Measurements from ENCODE around the gene GIMAP4. TPM values are rescaled to one million over a fixed set of nuclear protein-coding genes. Genes with fewer than 3 reads are reported as not detected.
A peak's percentile ranks its signal among the peaks of the same experiment; 100 is the strongest.
"Not testable (repeated sequence)": the region's sequence is repeated elsewhere in the genome, so short reads cannot be mapped to it uniquely, and the experiment has no call there.

GIMAP4 gene
- polyA plus RNA-seq, 6 donors from 2014 or later: 0.75 to 4.4 (median 1.5) TPM

- H3K27ac Mint-ChIP-seq: no peak overlapping the region
- peaks cover 6 to 10% (median 7%) of the 10 kb centered on the region in 3 donors for H3K4me1 Mint-ChIP-seq
Observed at GRCh38 chr7:150587551-150587950, 20.4 kb downstream of the GIMAP4 start.

DNA sequence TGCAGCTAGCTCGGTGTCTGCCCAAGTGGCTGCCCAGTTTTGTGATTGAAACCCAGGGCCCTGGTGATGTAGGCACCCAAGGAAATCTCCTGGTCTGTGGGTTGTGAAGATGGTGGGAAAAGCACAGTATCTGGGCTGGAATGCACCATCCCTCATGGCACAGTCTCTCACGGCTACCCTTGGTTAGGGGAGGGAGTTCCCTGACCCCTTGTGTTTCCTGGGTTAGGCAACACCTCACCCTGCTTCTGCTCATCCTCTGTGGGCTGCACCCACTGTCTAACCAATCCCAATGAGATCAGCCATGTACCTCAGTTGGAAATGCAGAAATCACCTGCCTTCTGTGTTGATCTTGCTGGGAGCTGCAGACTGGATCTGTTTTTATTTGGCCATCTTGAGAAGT, 27.6 kb downstream of the GIMAP4 start:
- H3K4me1 Mint-ChIP-seq: no peaks in the 10 kb centered on the region
- no peak for DNase-seq
- H3K9me3 Mint-ChIP-seq: peaks cover 9 to 56% (median 27%) of the 10 kb centered on the region in 7 donors
- H3K27me3 Mint-ChIP-seq: peaks cover 10 to 43% (median 38%) of the 10 kb centered on the region in 3 donors
- ATAC-seq (ENCODE audit: low read depth in 2 of 2): no peak
- peaks cover 11 to 26% of the 10 kb centered on the region in 2 donors for H3K36me3 Mint-ChIP-seq
- no peak overlapping the region for H3K27ac Mint-ChIP-seq
- no peak overlapping the region for H3K4me3 Mint-ChIP-seq

More at GRCh38 chr7:150587551-150587950, 20.4 kb downstream of the GIMAP4 start:
- no peak for ATAC-seq (ENCODE audit: low read depth in 2 of 2)
- Mint-ChIP-seq H3K4me3 (no peak overlapping the region), H3K36me3 (peaks cover 0 to 5% of the 10 kb centered on the region in 2 donors), H3K27me3 (no peaks in the 10 kb centered on the region), H3K9me3 (peaks cover 3 to 24% (median 11%) of the 10 kb centered on the region in 7 donors)
- no peak for DNase-seq

GRCh38 chr7:150595361-150595760, 28.2 kb downstream of the GIMAP4 start:
- Mint-ChIP-seq H3K9me3 (peaks cover 10 to 61% (median 28%) of the 10 kb centered on the region in 7 donors), H3K36me3 (peaks cover 11 to 26% of the 10 kb centered on the region in 2 donors), H3K4me1 (no peaks in the 10 kb centered on the region), H3K4me3 (no peak overlapping the region), H3K27ac (no peak overlapping the region), H3K27me3 (peaks cover 10 to 43% (median 38%) of the 10 kb centered on the region in 3 donors)
- ATAC-seq (ENCODE audit: low read depth in 2 of 2) (no peak), DNase-seq (no peak)

DNA sequence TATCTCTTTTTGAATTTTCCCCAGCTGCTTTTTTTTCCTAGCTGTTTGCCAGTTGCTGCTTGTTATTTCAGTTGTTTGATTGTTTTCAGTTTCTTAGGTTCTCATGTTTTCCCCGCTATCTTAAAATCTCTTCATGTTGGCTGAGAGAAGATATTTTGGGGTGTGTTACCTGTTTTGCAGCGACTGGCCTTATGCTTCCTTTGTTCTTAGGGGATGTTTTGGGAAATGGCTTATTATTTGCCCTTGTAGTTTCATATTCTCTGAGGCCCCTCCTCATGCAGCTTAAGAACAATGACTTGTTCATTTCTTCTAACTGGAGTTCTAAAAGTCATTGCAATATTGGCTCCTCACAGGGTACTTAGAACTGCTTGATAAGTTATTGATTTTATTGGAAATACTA, 36.4 kb downstream of the GIMAP4 start:
- not testable (repeated sequence) for H3K4me1 Mint-ChIP-seq; ATAC-seq (ENCODE audit: low read depth in 2 of 2); H3K36me3 Mint-ChIP-seq; H3K4me3 Mint-ChIP-seq; DNase-seq; H3K27me3 Mint-ChIP-seq; H3K27ac Mint-ChIP-seq
- peaks cover 0 to 20% (median 14%) of the 10 kb centered on the region in 7 donors for H3K9me3 Mint-ChIP-seq

DNA sequence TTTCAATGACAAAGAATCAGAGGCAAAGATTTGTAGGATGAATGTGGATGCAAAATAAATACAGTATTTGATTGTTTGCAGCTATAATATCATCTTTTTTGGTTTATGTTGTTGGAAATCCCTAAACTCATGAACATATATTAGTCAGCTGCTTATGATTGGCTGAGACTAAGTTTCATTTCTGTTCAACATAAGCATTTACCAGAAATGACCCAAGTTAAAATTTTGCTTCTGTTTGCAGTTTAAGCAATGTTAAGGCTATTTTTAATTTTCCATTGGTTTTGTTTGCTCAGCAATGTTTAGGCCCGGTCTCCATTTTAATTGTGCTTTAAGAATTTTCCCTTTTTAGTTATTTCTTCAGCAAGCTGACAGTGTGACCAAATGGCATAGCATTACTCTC, 43.0 kb downstream of the GIMAP4 start:
- no peak overlapping the region for H3K4me3 Mint-ChIP-seq
- no peaks in the 10 kb centered on the region for H3K4me1 Mint-ChIP-seq
- no peaks in the 10 kb centered on the region for H3K27me3 Mint-ChIP-seq
- H3K9me3 Mint-ChIP-seq: peaks cover 0 to 3% (median 0%) of the 10 kb centered on the region in 7 donors
- DNase-seq (no peak), ATAC-seq (ENCODE audit: low read depth in 2 of 2) (no peak)
- no peaks in the 10 kb centered on the region for H3K36me3 Mint-ChIP-seq
- no peak overlapping the region for H3K27ac Mint-ChIP-seq

DNA sequence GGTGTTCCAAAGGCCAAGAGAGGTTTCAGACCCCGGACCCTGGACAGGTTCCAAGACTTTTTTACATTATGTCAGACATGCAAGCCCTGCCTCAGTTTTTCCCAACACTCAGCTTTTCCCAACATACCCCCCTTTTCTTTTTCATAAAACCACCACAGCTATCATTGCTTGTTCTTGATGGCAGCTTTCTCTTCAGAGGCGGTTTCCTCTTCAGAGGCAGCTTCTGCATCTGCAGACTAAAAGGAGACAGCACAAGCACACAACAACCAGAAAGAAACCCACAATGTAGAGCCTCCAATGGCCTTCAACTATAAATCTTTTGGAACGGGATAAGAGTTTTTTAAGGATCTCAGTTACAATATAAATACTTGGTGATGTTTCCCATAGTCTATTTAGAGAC, 45.7 kb downstream of the GIMAP4 start:
- DNase-seq (no peak), ATAC-seq (ENCODE audit: low read depth in 2 of 2) (no peak)
- Mint-ChIP-seq H3K4me3 (no peak overlapping the region), H3K9me3 (peaks cover 0 to 6% (median 0%) of the 10 kb centered on the region in 7 donors), H3K27ac (no peak overlapping the region), H3K4me1 (no peaks in the 10 kb centered on the region), H3K27me3 (no peaks in the 10 kb centered on the region), H3K36me3 (no peaks in the 10 kb centered on the region)

DNA sequence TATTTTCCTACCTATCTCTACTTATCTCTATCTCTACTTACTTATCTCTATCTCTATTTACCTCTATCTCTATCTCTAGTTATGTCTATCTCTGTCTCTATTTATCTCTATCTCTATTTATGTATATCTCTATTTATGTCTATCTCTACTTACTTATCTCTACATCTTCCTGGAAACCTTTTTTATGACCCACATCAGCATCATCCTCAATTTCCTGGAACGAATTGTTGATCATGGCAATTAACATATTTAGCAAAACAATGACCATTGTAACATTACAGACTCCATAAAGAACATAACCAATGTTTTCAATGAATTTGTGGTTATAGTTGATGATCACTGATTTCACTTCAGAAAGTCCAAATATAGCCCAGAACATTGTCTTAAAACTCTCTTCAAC, 46.7 kb downstream of the GIMAP4 start:
- H3K27me3 Mint-ChIP-seq: no peaks in the 10 kb centered on the region
- H3K27ac Mint-ChIP-seq: peak overlapping the region in 1 of 6 donors; percentile 2
- ATAC-seq (ENCODE audit: low read depth in 2 of 2): no peak
- no peak for DNase-seq
- H3K9me3 Mint-ChIP-seq: peaks cover 0 to 8% (median 0%) of the 10 kb centered on the region in 7 donors
- H3K4me3 Mint-ChIP-seq: no peak overlapping the region
- no peaks in the 10 kb centered on the region for H3K4me1 Mint-ChIP-seq
- H3K36me3 Mint-ChIP-seq: no peaks in the 10 kb centered on the region

- not testable (repeated sequence) for H3K36me3 Mint-ChIP-seq; DNase-seq; H3K4me3 Mint-ChIP-seq; ATAC-seq (ENCODE audit: low read depth in 2 of 2); H3K27ac Mint-ChIP-seq; H3K4me1 Mint-ChIP-seq; H3K9me3 Mint-ChIP-seq; H3K27me3 Mint-ChIP-seq
Observed at GRCh38 chr7:150614426-150614825, 47.2 kb downstream of the GIMAP4 start.

GRCh38 chr7:150615221-150615755, 48.1 kb downstream of the GIMAP4 start:
- H3K36me3 Mint-ChIP-seq; H3K27me3 Mint-ChIP-seq; ATAC-seq (ENCODE audit: low read depth in 2 of 2); H3K4me3 Mint-ChIP-seq; H3K4me1 Mint-ChIP-seq; H3K27ac Mint-ChIP-seq; H3K9me3 Mint-ChIP-seq; DNase-seq: not testable (repeated sequence)

GRCh38 chr7:150620061-150620460, 52.9 kb downstream of the GIMAP4 start:
- no peaks in the 10 kb centered on the region for H3K4me1 Mint-ChIP-seq
- H3K27ac Mint-ChIP-seq: no peak overlapping the region
- H3K36me3 Mint-ChIP-seq: no peaks in the 10 kb centered on the region
- H3K4me3 Mint-ChIP-seq: no peak overlapping the region
- ATAC-seq (ENCODE audit: low read depth in 2 of 2) (no peak), DNase-seq (no peak)
- H3K27me3 Mint-ChIP-seq: no peaks in the 10 kb centered on the region
- peaks cover 0 to 8% (median 0%) of the 10 kb centered on the region in 7 donors for H3K9me3 Mint-ChIP-seq

DNA sequence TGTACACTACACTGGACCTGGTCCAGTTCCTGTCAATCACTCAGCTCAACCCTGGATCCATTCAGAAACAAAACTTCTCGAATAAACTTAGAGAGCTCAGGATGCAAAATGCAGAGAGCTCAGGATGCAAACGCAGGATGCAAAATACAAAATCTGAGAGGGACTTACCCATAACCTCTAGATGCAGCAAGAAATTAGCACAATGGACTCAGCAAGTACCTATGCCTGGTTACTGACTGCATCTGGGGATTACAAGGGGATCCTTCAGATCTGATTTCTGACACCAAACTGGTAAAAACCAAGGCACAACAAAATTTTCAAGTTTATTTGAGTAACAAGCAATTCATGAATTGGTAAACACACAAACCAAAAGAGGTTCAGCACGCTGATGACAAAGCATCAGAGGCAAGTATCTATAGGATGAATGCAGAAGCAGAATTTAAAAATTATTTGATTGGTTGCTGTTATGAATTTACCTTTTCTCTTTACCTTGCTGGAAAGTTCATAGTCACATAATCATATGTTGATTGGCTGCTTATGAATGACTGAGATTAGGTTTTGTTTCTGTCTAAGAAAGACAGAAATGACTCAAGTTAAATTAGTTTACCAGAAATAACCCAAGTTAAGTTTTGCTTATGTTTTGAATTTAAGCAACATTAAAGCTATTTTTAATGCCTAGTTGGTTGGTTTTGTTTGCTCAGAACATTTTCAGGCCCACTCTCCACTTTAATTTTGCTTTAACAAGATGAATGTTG, 53.6 kb downstream of the GIMAP4 start:
- H3K27ac Mint-ChIP-seq: no peak overlapping the region
- H3K4me1 Mint-ChIP-seq: no peaks in the 10 kb centered on the region
- no peak for DNase-seq
- peaks cover 0 to 8% (median 0%) of the 10 kb centered on the region in 7 donors for H3K9me3 Mint-ChIP-seq
- no peak for ATAC-seq (ENCODE audit: low read depth in 2 of 2)
- H3K4me3 Mint-ChIP-seq: no peak overlapping the region
- H3K27me3 Mint-ChIP-seq: no peaks in the 10 kb centered on the region
- no peaks in the 10 kb centered on the region for H3K36me3 Mint-ChIP-seq

DNA sequence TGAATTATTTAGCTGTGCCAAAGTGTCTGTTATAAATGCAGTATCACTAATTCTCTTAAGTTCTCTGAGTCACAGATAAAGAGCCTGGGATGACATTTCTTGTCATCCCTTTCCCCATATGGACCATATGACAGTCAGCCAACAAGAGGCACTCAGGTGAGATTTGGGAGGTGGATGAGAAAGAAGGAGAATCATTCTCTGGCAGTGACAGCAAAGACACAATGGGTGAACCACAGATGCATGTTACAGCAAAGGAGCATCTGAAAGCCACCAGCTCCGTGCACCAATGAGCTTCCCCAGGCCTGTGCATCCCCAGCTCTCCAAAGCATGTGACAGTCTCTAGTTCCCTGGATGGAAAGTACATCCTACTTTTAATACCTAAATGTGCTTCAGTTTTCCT, 54.2 kb downstream of the GIMAP4 start:
- ATAC-seq (ENCODE audit: low read depth in 2 of 2): no peak
- H3K27me3 Mint-ChIP-seq: no peaks in the 10 kb centered on the region
- H3K9me3 Mint-ChIP-seq: peaks cover 0 to 8% (median 0%) of the 10 kb centered on the region in 7 donors
- H3K4me3 Mint-ChIP-seq: no peak overlapping the region
- no peak for DNase-seq
- H3K36me3 Mint-ChIP-seq: no peaks in the 10 kb centered on the region
- no peak overlapping the region for H3K27ac Mint-ChIP-seq
- H3K4me1 Mint-ChIP-seq: no peaks in the 10 kb centered on the region

Measured in naive B cell (primary cell).